PC-3 (cell line): ENCODE measurements around the gene SPTAN1. TPM values are rescaled to one million over a fixed set of nuclear protein-coding genes. Genes with fewer than 3 reads are reported as not detected.

Source experiments
- ATAC-seq: fragments of 200-7000 bp; cut with Tn5 transposase; 2 replicates; pipeline ENCODE4 v1.9.1; 2020; ENCODE audit warnings: mild to moderate bottlenecking, moderate library complexity
- BruUV-seq: library from RNA; stranded (reverse); fragments of 400-500 nt; replicated peaks from 2 replicates; lab custom pipeline; 2021; lab: Mats Ljungman, UMichigan
- CTCF ChIA-PET: fragments of 300-600 bp; sonication (Branson Sonifier 250); formaldehyde crosslinking; loops from one replicate; lab custom pipeline; 2022; ENCODE audit warnings: antibody characterized with exemption; lab: Charles Lee
- POLR2A ChIA-PET: fragments of 300-600 bp; sonication (Branson Sonifier 250); formaldehyde crosslinking; loops from one replicate; lab custom pipeline; 2022; ENCODE audit warnings: antibody characterized with exemption; ENCODE audit not compliant: unreplicated experiment; lab: Charles Lee
- DNase-seq: peaks from one replicate; pipeline ENCODE4 v3.0.0-alpha.2; 2015
- H2AFZ ChIP-seq: fragments of 300-600 bp; sonication (generic); 2 replicates; pipeline ENCODE4 v1.6.0; 2016; ENCODE audit warnings: antibody characterized with exemption, low read length
- H3F3A ChIP-seq: fragments of 300-600 bp; sonication (generic); one replicate; pipeline ENCODE4 v1.6.0; 2017; ENCODE audit warnings: antibody characterized with exemption, low read length, control low read depth, mild to moderate bottlenecking; ENCODE audit not compliant: unreplicated experiment
- H3K27ac ChIP-seq: fragments of 300-600 bp; sonication (generic); 2 replicates; pipeline ENCODE4 v1.5.1; 2016; ENCODE audit warnings: mild to moderate bottlenecking, low read length
- H3K27me3 ChIP-seq: fragments of 300-600 bp; sonication (generic); 2 replicates; pipeline ENCODE4 v1.6.1; 2016; ENCODE audit warnings: low read length, mixed read lengths
- H3K36me3 ChIP-seq: fragments of 300-600 bp; sonication (generic); 2 replicates; pipeline ENCODE4 v1.6.1; 2016; ENCODE audit warnings: low read depth, mixed run types, low read length, mixed read lengths
- H3K4me1 ChIP-seq: fragments of 300-600 bp; sonication (generic); 2 replicates; pipeline ENCODE4 v1.5.1; 2016; ENCODE audit warnings: low read length; ENCODE audit not compliant: insufficient read depth
- H3K4me2 ChIP-seq: fragments of 300-600 bp; sonication (generic); 2 replicates; pipeline ENCODE4 v1.6.0; 2016; ENCODE audit warnings: low read length
- H3K4me3 ChIP-seq: fragments of 300-600 bp; sonication (generic); 2 replicates; pipeline ENCODE4 v1.5.1; 2016; ENCODE audit warnings: mild to moderate bottlenecking, low read length, mixed read lengths
- H3K79me2 ChIP-seq: fragments of 300-600 bp; sonication (generic); 2 replicates; pipeline ENCODE4 v1.6.1; 2017; ENCODE audit warnings: low read length, mixed read lengths
- H3K9ac ChIP-seq: fragments of 300-600 bp; sonication (generic); 2 replicates; pipeline ENCODE4 v1.6.0; 2016; ENCODE audit warnings: mild to moderate bottlenecking, low read length
- H3K9me2 ChIP-seq: fragments of 300-600 bp; sonication (generic); replicated peaks from 2 replicates; pipeline ENCODE4 v1.6.1; 2016; ENCODE audit warnings: mixed run types, low read length, mixed read lengths
- H3K9me3 ChIP-seq: fragments of 300-600 bp; sonication (generic); 2 replicates; pipeline ENCODE4 v1.6.1; 2016; ENCODE audit warnings: low read length, mixed read lengths
- H4K20me1 ChIP-seq: fragments of 300-600 bp; sonication (generic); 2 replicates; pipeline ENCODE4 v1.6.1; 2016; ENCODE audit warnings: low read length, mixed read lengths
- CTCF ChIP-seq: fragments of 300-600 bp; sonication (generic); conservative IDR thresholded peaks from 2 replicates; pipeline ENCODE4 v1.5.1; 2017; ENCODE audit warnings: antibody characterized with exemption, low read depth, mild to moderate bottlenecking, low read length
- EZH2 ChIP-seq: fragments of 300-600 bp; sonication (generic); IDR thresholded peaks from one replicate; pipeline ENCODE4 v1.6.1; 2017; ENCODE audit warnings: antibody characterized with exemption, mild to moderate bottlenecking, low read length; ENCODE audit not compliant: unreplicated experiment
- EZH2phosphoT487 ChIP-seq: fragments of 300-600 bp; sonication (generic); IDR thresholded peaks from 2 replicates; pipeline ENCODE4 v1.6.1; 2018; ENCODE audit warnings: mild to moderate bottlenecking, antibody characterized with exemption, low read length, borderline replicate concordance
- intact Hi-C: fragments of 100-400 bp; cut with micrococcal nuclease; formaldehyde crosslinking; loops from 2 replicates; pipeline ENCODE4 v1.9.0; 2023
- total RNA-seq: library from RNA; depleted of rRNA; stranded (reverse); fragments of >200 nt; gene quantifications from 2 replicates; pipeline ENCODE4 v1.2.3, GENCODE V29; 2014

Gene SPTAN1
- total RNA-seq, 1 experiment from 2014 or later = 221 TPM

DNA sequence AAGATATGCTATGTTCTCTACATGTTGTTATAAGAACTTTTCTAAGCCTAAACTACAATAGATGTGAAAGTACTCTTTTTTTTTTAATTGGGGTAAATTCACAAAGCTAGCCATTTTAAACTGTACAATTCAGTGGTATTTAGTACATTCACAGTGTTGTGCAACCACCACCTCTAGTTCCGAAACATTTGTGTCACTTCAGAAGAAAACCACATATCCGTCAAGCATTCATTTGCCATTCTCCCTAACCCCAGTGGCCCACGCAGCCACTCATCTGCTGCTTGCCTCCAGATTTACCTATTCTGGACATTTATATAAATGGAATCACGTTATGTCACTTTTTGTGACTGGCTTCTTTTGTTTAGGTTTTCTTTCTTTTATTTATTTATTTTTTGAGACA lies 43.1 kb downstream of the SPTAN1 start:
- no peak overlapping the region for H2AFZ ChIP-seq
- H3K27me3 ChIP-seq = no peaks in the 10 kb centered on the region
- no peaks in the 10 kb centered on the region for H3K79me2 ChIP-seq
- ATAC-seq (no peak), DNase-seq (no peak)
- no peak overlapping the region for H3K27ac ChIP-seq
- intact Hi-C loops = no loop called here
- ChIA-PET CTCF (no interaction called here), POLR2A (no interaction called here)
- no peaks in the 10 kb centered on the region for H3K4me1 ChIP-seq
- no peak overlapping the region for H3K9ac ChIP-seq
- peaks cover 35% of the 10 kb centered on the region for H3K36me3 ChIP-seq
- H3K9me2 ChIP-seq = no peaks in the 10 kb centered on the region
- 0 out of 2 replicates have a peak, but pooled peaks cover 3% of the 10 kb centered on the region for H4K20me1 ChIP-seq
- H3F3A ChIP-seq = no peaks in the 10 kb centered on the region
- BruUV-seq = no TSS peak
- H3K4me3 ChIP-seq = no peak overlapping the region
- TF ChIP-seq EZH2 = no peak
- TF ChIP-seq EZH2phosphoT487 = no peak
- no peak for TF ChIP-seq CTCF
- no peaks in the 10 kb centered on the region for H3K9me3 ChIP-seq
- no peak overlapping the region for H3K4me2 ChIP-seq

GRCh38 chr9:128600099-128600498 lies 47.7 kb downstream of the SPTAN1 start:
- ATAC-seq (no peak), DNase-seq (no peak)
- intact Hi-C loops = no loop called here
- no peak overlapping the region for H3K9ac ChIP-seq
- no peaks in the 10 kb centered on the region for H3K9me3 ChIP-seq
- peaks cover 34% of the 10 kb centered on the region for H3K36me3 ChIP-seq
- H3K27ac ChIP-seq = no peak overlapping the region
- H3K4me3 ChIP-seq = no peak overlapping the region
- ChIA-PET POLR2A (no interaction called here), CTCF (no interaction called here)
- H2AFZ ChIP-seq = no peak overlapping the region
- TF ChIP-seq EZH2 (no peak), EZH2phosphoT487 (no peak), CTCF (no peak)
- H4K20me1 ChIP-seq = no peaks in the 10 kb centered on the region
- H3K9me2 ChIP-seq = no peaks in the 10 kb centered on the region
- no peaks in the 10 kb centered on the region for H3F3A ChIP-seq
- no TSS peak for BruUV-seq
- no peaks in the 10 kb centered on the region for H3K4me1 ChIP-seq
- no peak overlapping the region for H3K4me2 ChIP-seq
- H3K79me2 ChIP-seq = no peaks in the 10 kb centered on the region
- no peaks in the 10 kb centered on the region for H3K27me3 ChIP-seq

DNA sequence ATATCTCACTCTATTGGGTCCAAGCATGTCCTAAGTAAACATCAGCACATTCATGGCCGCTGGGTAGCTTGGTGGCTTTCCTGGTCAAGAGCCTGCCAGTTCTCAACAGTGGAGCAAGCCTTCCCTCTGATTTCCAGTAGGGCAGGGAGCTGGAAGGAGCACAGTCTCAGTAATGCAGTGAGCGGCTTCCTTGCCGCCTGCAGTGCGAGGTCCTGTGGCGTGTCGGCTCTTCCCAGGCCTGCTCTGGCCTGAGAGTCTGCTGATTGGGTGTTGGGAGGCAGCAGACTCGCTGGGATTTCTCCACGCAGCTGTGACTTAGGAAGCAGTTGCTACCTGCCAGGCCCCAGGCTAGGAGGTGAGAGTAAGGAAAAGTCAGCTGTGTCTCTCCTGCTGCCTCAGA lies 51.3 kb downstream of the SPTAN1 start:
- Histone ChIP-seq H3K9ac (no peak overlapping the region), H3K27me3 (no peaks in the 10 kb centered on the region), H2AFZ (no peak overlapping the region), H3K4me2 (no peak overlapping the region), H3K36me3 (peaks cover 35% of the 10 kb centered on the region), H3K9me2 (no peaks in the 10 kb centered on the region), H3K27ac (no peak overlapping the region), H3K4me1 (no peaks in the 10 kb centered on the region), H3K79me2 (no peaks in the 10 kb centered on the region), H3K9me3 (no peaks in the 10 kb centered on the region), H3K4me3 (no peak overlapping the region), H4K20me1 (no peaks in the 10 kb centered on the region), H3F3A (no peaks in the 10 kb centered on the region)
- ATAC-seq = no peak
- no TSS peak for BruUV-seq
- intact Hi-C loops = no loop called here
- no peak for TF ChIP-seq EZH2
- no peak for TF ChIP-seq CTCF
- TF ChIP-seq EZH2phosphoT487 = no peak
- CTCF ChIA-PET = no interaction called here
- POLR2A ChIA-PET = no interaction called here
- no peak for DNase-seq
